ENCODE measurements around the gene PTPN23.
A peak's percentile ranks its signal among the peaks of the same experiment; 100 is the strongest.

Gene PTPN23

GRCh38 chr3:47419083-47420043, 38.5 kb downstream of the PTPN23 start:
- no peak for DNase-seq (ENCODE audit: low read depth in 2 of 2)

- no peak for DNase-seq (ENCODE audit: low read depth in 2 of 2)
Observed at GRCh38 chr3:47420044-47420430, 39.2 kb downstream of the PTPN23 start.

GRCh38 chr3:47420511-47421484, 40.0 kb downstream of the PTPN23 start:
- peak; percentile 78 to 87 for DNase-seq (ENCODE audit: low read depth in 2 of 2)

DNA sequence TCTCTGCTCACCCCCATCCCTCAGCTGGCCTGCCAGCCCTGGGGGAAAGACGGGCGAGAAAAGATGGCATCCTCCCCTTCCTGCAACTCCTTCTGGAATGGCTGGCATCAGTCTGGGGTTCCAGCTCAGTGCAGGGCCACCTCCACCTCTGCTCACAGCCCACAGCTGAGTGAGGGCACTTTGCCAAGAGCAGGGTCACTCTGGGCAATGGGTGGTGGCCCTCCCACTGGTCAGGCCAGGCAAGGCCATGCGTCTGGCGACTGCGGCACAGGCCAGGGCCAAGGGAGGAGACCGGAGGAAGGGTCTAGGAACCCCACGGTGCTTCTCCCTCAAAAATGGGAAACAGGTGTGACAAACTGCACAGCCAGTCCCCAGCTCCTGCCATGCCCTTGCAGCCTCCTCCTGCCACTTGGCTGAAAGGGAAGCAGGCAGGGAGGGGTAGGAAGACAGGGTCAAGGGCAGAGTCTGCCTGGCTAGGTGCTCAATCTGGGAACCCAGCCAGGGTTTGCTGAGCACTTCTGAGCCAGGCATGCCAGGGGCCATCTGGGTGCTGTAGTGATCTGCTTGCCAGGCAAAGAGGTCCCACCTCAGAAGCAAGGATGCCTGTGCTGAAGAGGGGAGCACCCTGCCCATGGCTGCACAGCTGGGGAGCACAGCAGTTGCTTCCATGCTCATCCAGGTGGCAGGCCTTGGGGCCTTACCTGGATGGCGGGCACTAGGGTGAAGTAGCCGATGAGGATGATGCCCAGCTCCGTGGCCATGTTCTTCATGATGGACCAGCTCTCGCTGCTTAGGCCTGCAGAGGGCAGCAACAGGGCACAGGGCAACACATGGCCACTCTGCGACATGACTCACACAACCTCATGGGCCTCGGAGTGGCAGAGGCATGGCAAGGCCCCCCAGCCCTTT, 41.2 kb downstream of the PTPN23 start:
- no peak for DNase-seq (ENCODE audit: low read depth in 2 of 2)

- no peak for DNase-seq (ENCODE audit: low read depth in 2 of 2)
Observed at GRCh38 chr3:47422743-47423142, 41.9 kb downstream of the PTPN23 start.

- DNase-seq (ENCODE audit: low read depth in 2 of 2), result no peak
Observed at GRCh38 chr3:47423548-47424145, 42.8 kb downstream of the PTPN23 start.

DNA sequence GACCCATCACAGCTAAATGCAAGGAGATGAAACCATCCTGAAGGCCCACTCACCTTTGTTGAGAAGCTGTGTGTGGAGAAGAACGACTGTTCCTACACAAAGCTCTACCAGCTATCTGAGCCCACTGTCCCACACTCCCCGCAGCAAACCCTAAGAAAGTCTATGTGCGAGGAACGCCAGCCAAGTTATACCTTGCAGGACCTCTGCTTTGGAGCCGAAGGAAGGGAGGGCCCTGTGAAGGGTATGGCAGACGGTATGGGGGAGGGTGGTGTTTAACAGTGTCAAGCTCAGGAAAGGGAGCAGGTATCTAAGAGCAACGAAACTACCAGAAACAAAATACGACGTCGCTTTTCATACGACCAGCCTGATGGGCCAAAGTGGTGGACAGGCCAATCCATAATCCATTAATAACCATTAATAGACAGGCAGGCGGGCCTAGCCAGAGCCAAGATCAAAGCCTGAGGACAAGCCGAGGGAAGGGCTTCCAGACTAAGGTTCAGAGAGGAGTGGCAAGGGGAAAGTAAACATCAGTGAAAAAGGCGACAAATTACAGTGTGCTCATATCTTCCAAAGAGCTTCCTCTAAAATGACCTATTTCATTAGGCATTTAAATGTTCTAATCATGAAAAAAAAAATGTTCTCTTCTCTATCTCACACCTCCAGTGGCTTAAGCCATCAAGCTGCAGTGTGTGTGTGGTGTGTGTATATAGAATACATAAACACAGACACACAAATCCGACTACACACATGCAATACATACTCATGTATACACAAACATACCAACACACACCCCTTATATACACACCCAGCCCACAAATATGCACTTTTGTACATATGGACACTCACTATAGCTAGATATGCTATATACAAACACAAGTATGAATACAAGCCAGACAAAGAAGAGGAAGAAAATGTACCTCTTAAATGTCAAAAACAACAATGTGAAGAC, 43.9 kb downstream of the PTPN23 start:
- no peak for DNase-seq (ENCODE audit: low read depth in 2 of 2)

DNA sequence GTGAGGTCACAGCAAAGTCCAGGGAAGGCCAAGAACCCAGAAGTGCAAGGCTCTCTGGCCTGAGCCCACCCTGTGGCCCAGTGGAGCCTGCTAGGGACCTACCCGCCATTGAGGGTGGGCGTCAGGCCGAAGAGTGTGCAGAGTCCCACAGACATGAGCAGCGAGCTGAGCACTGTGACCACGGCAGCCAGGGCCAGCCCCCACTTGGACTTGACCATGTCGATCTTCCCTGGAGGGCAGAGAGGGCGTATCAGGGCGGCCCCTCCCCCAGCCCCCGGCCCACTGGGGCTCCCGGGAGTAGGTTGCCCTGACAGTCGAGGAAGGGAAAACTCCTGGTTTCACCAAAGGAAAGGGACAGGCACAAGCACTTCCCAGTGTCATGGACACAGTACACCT, 44.6 kb downstream of the PTPN23 start:
- DNase-seq (ENCODE audit: low read depth in 2 of 2), result no peak

- DNase-seq (ENCODE audit: low read depth in 2 of 2), result no peak
Observed at GRCh38 chr3:47425959-47426358, 45.1 kb downstream of the PTPN23 start.

- DNase-seq (ENCODE audit: low read depth in 2 of 2), result no peak
Observed at GRCh38 chr3:47427866-47428265, 47.0 kb downstream of the PTPN23 start.

GRCh38 chr3:47428662-47429061, 47.8 kb downstream of the PTPN23 start:
- no peak for DNase-seq (ENCODE audit: low read depth in 2 of 2)

DNA sequence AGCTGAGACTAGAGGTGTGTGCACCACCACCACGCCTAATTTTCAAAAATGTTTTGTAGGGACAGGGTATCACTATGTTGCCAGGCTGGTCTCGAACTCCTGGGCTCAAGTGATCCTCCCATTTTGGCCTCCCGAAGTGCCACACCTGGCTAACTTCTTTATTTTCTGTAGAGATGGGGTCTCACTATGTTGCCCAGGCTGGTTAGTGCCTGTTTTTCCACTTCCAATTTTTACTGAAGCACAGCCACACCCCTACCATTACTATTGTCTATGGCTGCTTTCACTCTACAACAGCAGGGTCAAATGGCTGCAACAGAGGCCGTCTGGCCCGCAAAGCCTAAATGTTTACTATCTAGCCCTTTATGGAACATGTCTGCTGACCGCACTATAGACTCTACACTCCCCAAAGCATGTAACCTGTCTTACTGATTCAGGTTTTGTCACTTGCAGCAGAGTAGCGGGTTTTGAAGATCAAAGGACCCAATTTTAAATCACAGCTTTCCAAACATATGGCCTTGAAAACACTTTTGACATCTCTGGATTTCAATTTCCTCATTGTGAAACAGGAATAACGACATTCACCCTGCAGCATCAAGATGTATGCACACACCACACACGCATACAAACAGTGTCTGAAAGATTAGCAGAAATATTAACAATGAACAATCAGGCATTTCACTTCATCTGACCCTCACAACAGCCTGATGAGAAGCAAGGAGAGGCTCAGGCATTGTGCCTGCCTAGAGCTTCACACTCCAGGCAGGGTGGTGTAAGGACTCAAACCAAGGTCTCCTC, 48.9 kb downstream of the PTPN23 start:
- DNase-seq (ENCODE audit: low read depth in 2 of 2), result no peak

- DNase-seq (ENCODE audit: low read depth in 2 of 2), result no peak
Observed at GRCh38 chr3:47430606-47431005, 49.8 kb downstream of the PTPN23 start.

DNA sequence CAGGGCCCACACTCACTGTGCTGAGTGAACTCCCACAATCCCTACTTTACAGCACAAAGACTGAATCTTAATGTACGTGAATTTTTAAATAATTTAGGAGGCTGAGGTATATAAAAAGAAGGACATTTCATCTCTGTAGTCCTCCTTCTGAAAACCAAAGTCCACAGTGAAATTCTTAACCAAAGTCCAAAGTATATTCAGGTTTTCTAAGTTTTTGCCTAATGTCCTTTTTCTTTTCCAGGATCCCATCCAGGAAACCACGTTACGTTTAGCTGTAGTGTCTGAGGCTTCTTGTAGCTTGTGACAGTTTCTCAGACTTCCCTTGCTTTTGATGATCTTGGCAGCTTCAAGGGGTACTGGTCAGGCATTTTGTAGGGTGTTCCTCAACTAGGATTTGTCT, 50.4 kb downstream of the PTPN23 start:
- DNase-seq (ENCODE audit: low read depth in 2 of 2), result no peak

GRCh38 chr3:47432673-47433072, 51.9 kb downstream of the PTPN23 start:
- DNase-seq (ENCODE audit: low read depth in 2 of 2), result no peak

- no peak for DNase-seq (ENCODE audit: low read depth in 2 of 2)
Observed at GRCh38 chr3:47433796-47434195, 53.0 kb downstream of the PTPN23 start.

DNA sequence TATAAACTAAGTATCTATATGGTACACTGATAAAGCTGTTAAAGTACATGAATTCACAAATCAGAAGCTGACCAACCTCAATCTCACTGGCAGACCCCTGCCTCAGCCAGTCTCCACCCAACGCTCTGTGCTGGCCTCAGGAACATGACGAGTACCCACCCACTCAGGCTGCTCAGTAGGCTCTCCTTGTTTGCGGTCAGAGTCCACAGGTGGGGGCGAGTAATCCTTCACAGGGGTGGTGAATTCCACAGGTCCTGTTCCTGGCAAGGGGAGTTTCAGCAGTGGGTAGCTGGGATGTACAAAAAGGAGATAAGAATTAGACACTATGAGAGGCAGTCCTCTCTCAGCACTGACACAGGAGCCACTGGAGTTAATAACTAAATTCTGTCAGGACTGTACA, 54.0 kb downstream of the PTPN23 start:
- no peak for DNase-seq (ENCODE audit: low read depth in 2 of 2)

- no peak for DNase-seq (ENCODE audit: low read depth in 2 of 2)
Observed at GRCh38 chr3:47436180-47436579, 55.4 kb downstream of the PTPN23 start.

GRCh38 chr3:47440131-47440530, 59.3 kb downstream of the PTPN23 start:
- no peak for DNase-seq (ENCODE audit: low read depth in 2 of 2)

Measured in stimulated activated CD8-positive, alpha-beta memory T cell treated with anti-CD3 and anti-CD28 coated beads, Interleukin-2, amount 100 ng/mL, for 48 hours (primary cell).